GM21723 (cell line): ENCODE measurements around the gene ZNF423.

Source experiments
- ATAC-seq: cut with Tn5 transposase; IDR thresholded peaks from one replicate; pipeline ENCODE4 v1.9.1; 2021; ENCODE audit warnings: mild to moderate bottlenecking, moderate library complexity; ENCODE audit not compliant: unreplicated experiment

Gene ZNF423

DNA sequence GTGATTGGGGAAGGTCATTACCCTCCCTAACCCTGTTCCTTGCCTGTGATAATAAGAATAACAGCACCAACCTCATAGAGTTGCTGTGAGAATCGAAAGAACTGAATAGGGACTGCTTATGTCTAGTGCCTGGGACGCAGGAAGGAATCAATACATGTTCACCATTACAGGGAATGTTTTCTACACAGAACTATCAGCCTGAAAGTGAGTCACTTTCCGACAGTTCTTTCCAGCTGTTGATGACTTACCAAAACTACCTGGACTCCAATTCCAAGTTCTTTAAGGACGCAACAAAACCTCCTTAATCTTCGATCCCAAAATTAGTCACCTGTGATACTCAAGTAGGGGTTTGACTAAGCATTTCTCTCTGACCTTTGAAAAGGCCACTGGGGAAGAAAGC, 29.4 kb downstream of the ZNF423 start:
- ATAC-seq, result no peak

DNA sequence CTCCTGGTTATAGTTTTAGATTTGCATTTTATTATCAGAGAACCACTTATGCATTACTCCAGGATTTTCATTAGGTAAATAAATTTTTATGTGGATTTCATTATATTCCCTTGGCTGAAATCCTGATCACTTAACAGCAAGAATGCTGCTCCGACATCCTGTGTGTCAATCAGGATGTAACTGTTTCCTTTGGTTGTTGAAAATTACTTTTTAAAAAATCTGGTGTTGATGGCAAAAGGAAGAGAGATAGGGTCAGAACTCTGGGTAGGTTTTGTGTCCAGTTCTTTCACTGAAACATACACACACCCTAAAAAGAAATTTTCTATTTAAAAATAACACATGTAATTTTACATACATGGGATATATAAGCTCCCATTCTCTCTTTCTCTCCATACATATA, 30.9 kb downstream of the ZNF423 start:
- ATAC-seq, result no peak

DNA sequence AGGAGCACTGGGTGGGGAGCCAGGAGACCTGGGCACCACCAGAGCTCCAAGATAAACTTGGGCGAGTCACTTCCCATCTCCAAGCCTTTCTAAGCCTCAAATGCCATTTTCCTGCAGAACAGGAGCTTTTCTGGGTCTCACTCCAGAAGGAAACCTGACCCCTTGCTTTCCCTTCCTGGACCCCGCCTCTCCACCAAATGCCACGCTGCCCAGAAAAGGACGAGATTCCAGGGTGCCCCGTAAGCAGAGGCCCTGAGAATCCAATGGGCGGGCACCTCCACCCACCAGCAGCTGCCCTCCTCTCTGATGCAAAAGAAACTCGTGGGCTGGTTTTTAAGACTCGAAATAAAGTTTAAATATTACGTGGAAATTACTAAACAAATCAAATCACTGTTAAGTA, 31.3 kb downstream of the ZNF423 start:
- ATAC-seq, result no peak

DNA sequence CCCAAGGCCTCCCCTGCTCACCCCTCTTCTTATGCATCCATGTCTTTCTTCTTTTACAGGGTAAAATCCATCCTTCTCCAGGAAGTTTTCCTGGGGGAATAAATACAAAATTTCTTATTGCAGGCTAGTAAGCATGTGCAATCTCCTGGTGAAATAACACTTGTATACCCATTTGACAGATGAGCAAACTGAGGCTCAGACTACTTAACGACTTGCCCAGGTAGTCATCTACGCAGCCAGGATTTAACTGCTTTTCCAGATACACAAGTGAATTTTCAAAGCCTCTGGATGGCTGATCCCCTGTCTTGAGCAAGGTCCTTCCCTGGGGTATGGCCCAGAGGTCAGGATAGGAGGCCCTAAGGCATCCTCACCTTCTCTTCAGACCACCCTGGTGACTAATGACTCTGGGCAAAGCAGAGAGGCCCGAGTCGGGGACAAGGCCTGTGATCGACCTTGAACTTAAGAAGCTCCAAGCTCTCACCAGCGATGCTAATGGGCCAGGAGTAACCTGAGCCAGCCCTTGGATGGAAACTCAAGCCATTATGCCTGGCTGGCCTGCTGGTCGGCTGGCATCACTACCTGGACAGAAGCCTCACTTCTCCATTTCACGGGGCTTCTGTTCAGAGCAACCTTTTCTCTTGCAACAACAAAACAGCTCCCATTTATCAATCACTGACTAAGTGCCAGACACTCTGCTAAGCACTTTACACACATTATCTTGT, 33.1 kb downstream of the ZNF423 start:
- ATAC-seq, result no peak

DNA sequence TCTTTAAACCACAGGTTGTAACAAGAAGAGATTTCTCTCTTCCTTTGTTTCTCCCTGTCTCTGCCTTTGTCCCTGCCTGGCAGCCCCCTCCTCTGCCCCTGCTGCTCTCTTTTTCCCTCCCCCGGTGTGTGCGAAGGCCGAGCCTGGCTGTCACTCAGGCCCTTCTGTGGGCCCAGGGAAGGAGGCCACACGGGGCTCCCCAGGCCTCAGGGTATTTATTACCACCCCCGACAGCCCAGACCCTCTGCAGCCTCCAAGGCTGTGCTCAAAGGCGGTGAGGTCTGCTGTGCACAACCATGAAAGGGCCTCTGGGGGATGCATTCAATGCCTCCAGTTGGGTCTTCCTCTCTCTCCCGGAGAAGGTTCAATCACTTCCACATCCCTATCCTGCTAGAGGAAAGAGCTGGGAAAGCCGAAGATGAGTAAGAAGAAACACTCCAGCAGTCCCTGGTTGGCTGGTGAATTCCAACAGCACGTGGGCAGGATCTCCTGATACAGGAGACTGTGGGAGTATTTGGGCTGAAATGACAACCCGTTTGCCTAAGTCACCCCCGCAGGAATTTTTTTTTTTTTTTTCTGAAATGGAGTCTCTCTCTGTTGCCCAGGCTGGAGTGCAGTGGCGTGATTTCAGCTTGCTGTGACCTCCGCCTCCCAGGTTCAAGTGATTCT, 34.2 kb downstream of the ZNF423 start:
- ATAC-seq, result no peak

DNA sequence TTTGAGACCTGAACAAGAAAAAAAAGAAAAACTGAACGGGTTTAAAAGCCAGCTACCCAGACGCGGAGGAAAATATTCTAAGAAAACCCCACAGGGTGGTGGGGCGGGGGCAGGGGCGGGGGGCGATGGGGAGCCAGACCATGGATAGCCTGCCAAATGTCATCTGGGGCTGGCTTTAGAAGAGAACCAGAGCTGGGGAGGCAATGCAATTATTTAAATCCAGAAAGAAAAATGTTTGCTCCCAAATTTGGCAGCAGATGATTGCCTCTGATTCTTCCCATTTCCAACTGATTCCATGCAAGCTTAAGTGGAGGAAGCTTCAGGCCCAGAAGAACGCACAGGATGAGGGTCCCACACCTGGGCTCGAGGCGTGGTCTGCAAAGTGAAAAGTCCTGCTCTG, 34.8 kb downstream of the ZNF423 start:
- no peak for ATAC-seq

DNA sequence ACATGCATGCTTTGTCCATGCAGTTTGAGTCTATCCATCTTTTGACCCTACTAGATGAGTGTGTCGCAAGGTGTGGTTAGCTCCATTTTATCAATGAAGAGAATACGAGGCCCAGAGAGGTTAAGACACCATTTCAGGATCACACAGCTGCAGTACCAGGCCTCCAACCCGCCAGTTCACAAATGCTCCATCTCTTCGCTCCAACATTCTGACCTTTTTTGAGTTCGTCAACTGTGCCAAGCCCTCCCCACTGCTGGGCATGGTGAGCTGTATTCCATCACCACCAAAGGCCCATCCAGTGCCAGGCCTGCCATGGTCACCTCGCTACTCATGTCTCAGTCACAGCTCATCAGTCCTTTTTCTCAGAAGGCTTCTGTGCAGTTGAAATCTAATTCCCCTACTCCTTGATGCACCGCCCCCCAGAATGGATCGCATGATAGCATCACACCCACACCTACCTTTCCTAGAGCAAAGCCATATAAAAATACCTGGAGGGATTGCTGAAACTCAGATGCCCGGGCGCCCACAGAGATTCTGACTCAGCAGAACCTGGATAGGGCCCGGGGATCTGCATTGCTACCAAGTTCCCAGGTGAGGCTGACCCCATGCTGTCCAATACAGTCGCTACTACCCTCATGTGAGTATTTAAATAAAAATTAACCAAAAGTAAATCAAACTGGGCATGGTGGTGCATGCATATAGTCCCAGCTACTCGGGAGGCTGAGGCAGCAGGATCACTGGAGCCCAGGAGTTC, 38.0 kb downstream of the ZNF423 start:
- no peak for ATAC-seq

DNA sequence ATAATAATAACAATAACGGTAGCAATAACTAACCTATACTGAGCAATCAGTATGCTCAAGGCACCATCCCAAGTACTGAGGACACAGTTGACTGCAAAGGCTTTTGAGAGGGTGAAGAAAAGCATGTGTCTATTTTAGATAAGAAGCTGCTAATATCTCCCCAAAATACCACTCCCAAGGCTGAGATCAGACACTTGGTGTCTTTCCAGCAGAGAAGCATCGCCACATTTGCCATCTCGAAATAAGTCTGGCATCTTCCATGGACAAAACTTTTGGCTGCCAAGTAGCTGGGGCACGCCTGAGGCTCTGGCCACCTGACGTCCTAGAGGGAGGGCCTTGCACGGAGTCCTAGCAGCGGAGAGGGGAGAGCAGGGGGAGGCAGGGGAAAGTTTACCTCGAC, 39.0 kb downstream of the ZNF423 start:
- ATAC-seq, result no peak

DNA sequence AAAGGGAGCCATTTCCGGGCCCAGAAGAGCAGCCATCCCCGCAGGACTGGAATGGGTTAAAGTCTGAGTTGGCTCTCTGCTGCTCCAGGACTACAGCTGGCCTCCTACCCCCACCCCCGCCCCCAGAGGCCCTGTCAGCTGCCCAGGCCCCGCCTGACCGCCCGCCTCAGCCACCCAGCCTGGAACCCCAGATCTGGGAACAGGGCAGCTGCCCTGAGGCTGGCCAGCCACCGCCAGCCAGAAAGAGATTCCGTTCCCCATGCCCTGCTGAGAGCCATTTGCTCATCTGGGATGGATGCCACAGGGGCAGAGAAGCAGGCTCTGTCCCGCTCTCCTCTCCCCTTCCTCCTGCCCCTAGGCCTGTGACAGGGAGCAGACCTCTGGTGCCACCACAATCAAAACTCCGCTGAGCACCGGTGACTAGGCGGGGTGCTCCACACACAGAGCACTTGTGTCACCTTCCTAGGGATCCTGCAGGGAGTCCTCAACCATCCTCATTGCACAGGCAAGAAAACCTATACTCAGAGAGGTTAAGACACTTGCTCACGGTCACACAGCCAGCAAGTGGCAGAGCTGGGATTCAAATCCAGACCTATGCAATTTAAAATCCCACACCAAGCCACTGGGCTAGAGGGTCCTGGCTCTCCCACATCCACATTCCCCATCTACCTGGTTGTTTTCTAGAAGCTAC, 44.1 kb downstream of the ZNF423 start:
- ATAC-seq, result no peak

DNA sequence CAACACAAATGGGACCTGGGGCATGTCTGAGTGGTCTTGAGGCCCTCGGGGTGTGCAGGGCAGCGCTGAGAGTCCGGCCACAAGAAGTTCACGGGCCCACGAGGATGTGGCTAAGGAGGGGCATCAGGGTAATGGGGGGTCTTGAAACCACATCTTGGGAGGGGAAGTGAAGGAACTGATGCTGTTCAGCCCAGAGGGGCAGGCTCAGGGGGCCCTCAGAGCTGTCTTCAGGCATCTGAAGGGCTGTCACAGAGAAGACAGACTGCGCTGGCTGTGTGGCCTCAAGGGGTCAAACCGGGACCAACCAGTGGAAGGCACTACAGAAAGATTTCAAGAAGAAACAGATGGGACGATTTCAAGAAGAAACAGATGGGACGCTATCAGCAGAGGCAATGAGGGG, 45.1 kb downstream of the ZNF423 start:
- no peak for ATAC-seq

DNA sequence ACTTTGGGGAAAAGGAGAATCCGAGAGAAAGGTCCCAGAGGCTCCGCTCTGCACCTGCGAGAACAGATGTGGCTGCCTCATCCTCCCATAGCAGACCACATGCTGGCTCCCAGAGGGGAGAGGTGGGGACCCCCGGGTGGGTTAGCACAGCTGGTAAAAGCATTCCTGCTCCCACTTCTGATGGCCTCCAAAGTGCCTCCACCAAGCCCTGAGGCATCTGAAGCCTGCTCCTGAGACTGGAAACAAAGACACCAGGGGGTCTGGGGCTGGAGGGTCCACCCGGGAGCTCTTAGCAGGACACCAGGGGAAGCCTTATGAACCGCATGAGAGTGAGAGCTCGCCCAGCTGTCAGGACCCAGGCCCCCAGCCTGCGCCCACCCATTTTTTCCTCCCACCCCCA, 46.4 kb downstream of the ZNF423 start:
- no peak for ATAC-seq

DNA sequence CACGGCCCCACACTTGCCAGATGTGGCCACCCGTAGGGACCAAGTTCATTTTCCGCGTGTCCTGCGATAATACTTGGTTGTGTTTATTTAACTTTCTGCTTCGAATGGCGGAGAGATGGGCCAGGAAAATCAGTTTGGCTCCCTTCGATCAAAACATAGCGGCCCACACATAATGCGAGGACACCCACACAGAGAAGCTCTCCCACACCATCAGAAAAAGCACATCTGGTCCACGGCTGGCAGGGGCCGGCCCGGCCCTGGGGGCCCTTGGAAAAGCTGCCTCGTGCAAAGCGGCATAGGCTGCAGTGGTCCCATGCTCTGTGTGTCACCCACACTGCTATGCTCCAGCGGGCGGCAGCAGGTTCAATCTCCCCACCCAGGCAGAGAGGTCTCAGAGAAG, 46.9 kb downstream of the ZNF423 start:
- no peak for ATAC-seq

DNA sequence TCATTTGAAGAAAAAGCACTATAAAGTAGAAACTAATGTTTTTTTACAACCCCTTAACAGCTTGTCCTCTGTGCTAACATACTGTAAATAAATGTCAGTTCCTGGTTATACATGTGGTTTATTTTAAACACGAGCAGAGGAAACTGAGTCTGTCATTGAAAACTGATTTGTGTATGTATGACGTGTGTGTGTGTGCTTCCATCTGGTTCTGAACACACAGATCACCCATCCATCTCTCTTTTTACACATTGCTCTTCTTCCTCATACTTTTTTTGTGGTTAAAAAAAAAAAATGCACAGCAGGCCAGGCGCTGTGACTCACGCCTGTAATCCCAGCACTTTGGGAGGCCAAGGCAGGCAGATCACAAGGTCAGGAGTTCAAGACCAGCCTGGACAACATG, 49.5 kb downstream of the ZNF423 start:
- no peak for ATAC-seq

DNA sequence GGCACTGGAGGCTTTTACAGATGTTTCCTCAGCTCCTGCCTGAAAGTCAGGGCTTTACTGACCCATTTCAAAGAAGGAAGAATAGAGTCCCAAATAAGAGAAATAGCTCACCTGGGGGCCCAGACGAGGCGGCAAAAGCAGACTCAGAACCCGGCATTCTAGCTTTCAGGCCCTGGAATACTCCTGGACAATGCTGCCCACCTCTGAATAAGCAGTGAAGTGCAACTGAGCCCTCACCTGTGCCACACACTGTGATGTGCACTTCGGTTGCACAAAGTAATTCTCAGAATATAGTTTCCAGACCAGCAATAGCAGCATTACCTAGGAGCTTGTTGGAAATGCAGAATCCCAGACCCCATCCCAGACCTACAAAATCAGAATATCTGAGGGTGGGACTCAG, 54.6 kb downstream of the ZNF423 start:
- no peak for ATAC-seq

DNA sequence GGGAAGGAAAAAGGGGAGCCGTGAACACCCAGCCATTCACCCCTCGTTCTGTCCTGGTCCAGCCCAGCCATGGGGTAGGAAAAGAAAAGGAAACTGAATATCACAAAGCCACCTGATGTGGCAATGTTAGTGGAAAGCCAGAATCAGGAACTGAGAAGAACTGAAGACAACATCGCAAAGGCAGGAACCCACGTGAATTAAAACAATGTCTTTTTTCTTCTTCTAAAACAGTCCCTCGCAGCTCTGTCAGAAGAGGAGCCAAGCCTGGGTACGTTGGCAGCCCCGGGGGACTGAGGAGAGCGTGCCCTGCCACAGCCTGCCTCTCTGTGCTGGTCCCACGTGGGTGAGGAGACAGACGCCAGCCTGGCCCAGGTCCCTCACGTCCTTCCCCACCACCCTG, 55.0 kb downstream of the ZNF423 start:
- peak; percentile 80 for ATAC-seq

DNA sequence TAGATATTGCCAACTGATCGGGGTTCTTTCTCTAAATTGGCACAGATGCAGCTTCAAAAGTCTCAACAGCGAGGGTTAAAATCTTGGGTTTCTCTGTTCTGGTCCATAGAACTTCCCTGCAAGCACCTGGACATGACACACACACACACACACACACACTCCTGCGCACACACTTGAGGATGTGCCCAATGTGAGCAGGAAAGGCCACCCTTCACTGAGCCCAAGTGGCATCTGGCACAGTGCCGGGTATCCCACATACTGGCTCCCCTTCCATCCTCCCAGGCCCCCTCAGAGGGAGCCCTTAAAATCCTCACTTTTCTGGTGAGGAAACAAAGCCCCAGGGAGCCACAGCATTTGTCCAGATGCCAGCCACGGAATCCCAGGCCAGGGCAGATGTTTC, 55.5 kb downstream of the ZNF423 start:
- no peak for ATAC-seq

DNA sequence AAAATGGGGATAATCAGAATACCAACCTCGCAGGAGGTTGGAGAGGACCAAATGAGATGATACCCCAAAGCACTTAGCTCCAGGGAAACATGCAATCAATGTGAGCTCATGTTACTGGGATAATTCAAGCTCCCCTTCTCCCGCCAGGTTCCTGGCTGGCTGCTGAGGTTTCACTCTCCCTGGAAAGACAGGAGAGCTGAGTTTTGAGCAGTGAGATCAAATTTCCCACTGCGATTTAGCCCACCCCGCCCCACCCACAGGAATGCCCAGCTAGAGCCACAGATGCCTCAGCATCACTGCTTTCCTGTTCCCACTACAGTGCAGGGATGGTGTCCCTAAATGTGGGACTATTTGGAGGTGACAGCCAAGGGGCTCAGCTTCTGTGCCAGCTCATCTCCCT, 56.7 kb downstream of the ZNF423 start:
- ATAC-seq, result no peak

DNA sequence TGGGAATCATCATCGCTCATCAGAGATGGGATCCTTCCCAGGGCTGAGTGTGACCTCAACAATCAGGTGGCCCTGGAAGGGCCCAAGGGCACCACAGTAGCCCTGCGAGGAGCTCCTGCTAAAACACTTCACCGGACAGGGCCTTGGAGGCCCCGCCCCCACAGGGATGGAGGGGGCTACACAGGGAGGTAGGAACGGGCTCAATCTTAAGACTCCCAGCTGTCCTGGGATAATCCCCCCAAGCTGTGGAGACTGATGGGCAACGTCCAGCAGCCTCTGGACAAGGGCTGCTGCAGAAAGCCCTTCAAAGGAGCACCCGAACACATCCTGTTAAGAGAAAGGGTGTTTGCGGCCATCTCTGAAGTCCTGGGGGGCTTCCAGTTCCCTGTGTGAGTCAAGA, 60.4 kb downstream of the ZNF423 start:
- no peak for ATAC-seq

DNA sequence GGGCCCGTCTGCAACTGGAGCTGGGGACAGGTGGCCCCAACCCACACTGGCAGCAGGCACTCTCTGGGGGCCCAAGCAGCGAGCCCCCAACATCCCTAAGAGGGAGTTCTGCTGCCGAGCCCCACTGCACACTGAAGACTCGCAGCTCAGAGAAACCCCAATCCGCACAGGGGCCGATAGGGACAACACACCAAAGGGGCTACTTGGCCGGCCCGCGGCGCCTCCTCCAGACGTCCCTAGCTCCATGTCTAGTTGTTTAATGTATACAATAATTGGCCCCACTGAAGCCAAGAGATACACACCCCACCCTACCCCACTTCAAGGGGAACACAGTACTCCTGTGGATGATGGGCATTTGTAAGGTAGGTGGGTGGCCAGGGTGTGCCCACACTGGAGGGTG, 62.7 kb downstream of the ZNF423 start:
- no peak for ATAC-seq

DNA sequence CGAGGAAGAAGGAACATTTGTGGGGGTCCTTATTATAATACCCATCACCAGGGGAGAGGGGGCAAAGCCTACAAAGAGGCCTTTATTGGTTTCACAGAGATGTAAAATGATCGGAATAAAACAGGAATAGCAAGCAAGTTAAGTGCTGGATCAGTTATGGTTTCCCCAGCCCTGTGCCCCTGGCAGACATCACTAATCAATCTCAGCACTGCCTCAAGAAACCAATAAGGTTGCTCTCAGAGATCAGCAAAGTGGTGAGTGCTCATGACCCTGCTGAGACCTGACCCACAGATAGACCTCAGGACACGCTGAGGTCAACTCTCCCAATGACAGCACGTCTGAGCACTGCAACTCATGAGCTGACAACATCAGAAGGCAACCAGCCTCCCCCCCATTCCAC, 66.3 kb downstream of the ZNF423 start:
- ATAC-seq, result no peak

DNA sequence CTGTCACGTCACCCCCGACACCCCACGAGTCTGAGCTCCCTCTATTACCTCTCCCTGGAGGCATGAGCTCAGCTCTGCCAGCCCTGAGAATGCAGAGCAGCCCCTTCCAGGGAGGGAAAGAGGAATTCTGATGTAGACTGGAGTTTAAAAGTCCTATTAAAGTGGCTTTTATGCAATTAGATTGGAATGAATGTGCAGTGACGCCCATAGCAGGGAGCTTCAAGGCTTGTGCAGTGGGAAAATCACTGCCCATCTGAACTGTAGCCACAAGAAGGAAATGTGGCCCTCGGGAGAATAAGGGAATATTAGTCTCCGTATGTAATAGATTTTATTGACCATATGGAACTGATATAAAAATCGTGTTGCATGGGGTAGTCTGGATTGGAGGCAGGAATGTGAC, 66.9 kb downstream of the ZNF423 start:
- no peak for ATAC-seq

DNA sequence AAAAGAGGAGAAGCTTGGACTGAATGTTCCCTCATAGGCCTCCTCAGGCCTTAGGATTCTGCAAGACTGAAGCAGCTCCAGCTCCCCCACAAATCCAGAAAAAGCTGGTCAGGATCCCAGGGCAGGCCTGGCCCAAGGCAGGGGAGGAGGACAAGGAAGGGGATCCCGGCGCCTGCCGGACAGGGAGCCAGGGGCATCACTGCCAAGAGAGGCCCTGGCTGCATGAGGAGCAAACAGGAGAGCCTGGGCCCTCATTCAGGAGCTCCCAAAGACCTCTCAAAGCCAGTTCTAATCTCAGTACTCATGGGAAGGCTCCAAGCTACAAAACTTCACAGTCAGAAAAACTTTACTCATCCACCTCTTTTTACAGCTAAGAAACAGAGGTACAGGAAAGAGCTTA, 67.3 kb downstream of the ZNF423 start:
- no peak for ATAC-seq
